ENCODE data around the gene SCN3B. TPM values are rescaled to one million over a fixed set of nuclear protein-coding genes. Genes with fewer than 3 reads are reported as not detected.

SCN3B gene, protein sequence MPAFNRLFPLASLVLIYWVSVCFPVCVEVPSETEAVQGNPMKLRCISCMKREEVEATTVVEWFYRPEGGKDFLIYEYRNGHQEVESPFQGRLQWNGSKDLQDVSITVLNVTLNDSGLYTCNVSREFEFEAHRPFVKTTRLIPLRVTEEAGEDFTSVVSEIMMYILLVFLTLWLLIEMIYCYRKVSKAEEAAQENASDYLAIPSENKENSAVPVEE
- total RNA-seq (2012; rRNA removed) = under 0.01 TPM in 2 replicates
- 0.03 and 0.04 TPM in 2 replicates for polyA plus RNA-seq (2012; rRNA removed)
- polyA plus RNA-seq (2012; cell fraction: cytosol; rRNA removed) = 0.03 TPM in 2 replicates
- 0.08 and 0.10 TPM in 2 replicates for polyA plus RNA-seq (2012; cell fraction: nucleus; rRNA removed; ENCODE audit: low replicate concordance)
- Bru-seq, nascent RNA = percentile 9 among the genes with signal in this experiment
- BruChase-seq, experiment 1, labeled RNA remaining after a 6-hour chase = percentile 12 among the genes with signal in this experiment
- percentile 13 among the genes with signal in this experiment for BruChase-seq, experiment 2, labeled RNA remaining after a 2-hour chase
- long read RNA-seq = 0 reads

DNA sequence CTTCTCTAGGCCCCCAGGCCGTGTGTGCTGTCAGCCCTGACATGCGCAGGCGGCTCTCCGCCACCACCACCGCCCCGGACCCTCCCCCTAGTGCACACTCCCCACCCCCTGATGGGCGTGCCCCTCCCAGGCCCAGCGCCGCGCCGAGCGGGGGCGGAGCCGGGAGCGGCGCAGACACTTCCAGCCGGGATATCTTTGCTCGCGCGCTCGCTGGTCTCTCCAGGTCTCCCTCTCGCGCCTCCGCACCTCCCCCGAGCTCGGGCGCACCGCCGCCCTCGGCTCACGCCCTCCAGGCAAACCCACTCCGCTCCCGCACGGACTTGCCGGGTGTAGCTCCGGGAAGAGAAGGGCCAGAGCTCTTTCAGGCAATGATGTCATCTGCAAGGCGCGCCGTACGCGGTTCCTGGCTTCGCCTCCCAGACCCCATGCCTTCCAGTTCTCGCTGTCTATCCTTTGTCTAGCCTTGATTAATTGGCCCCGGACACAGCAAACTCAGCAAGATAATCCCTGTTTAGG is at the start of gene SCN3B:
Gene SCN3B, minus strand, starts transcription at position 59 of the 516 bp plus-strand sequence. CDS start 823 bp downstream, outside the sequence.
- Histone ChIP-seq H2BK15ac (ENCODE audit: low read depth, low read length) (no peak within 1 kb of the TSS), H3K23ac (ENCODE audit: low read depth, low read length) (no peak within 1 kb of the TSS), H2BK120ac (ENCODE audit: low read depth, low read length) (no peak within 1 kb of the TSS), H4K8ac (ENCODE audit: low read depth in 2 of 2, low read length in 2 of 2) (no peak within 1 kb of the TSS), H3K18ac (ENCODE audit: low read depth, low read length) (no peak within 1 kb of the TSS), H4K5ac (ENCODE audit: low read depth, low read length) (no peak within 1 kb of the TSS), H3K9me1 (ENCODE audit: insufficient read depth, low read length) (no peaks in the 10 kb centered on the region), H2AK9ac (replicated peaks; ENCODE audit: low read depth, low read length, poor library complexity) (peak within 1 kb of the TSS; percentile 62), H3K9me3 (ENCODE audit: control insufficient read depth, insufficient read depth, low read length) (no peaks in the 10 kb centered on the region), H3K4me3 (ENCODE audit: insufficient read depth, low read depth, low read length) (peak within 1 kb of the TSS; percentile 75), H2BK5ac (ENCODE audit: low read depth, low read length, poor library complexity, severe bottlenecking) (no peak within 1 kb of the TSS), H3K9ac (ENCODE audit: low read depth, low read length) (no peak within 1 kb of the TSS), H3K27ac (ENCODE audit: insufficient read depth, low read length) (no peak within 1 kb of the TSS), H4K91ac (ENCODE audit: insufficient read depth, low read depth, low read length) (no peak within 1 kb of the TSS), H2BK20ac (ENCODE audit: low read depth, low read length) (no peak within 1 kb of the TSS), H3K4me1 (ENCODE audit: control insufficient read depth, insufficient read depth, low read length) (no peaks in the 10 kb centered on the region), H3K36me3 (ENCODE audit: control insufficient read depth, insufficient read depth, low read length) (no peaks in the 10 kb centered on the region), H4K20me1 (ENCODE audit: insufficient read depth, low read length) (no peaks in the 10 kb centered on the region), H3K79me1 (ENCODE audit: low read depth in 1 of 2, low read length in 2 of 2) (no peaks in the 10 kb centered on the region), H2AK5ac (ENCODE audit: low read depth, low read length) (no peak within 1 kb of the TSS), H3K4ac (ENCODE audit: low read depth, low read length) (no peak within 1 kb of the TSS), H3K56ac (ENCODE audit: extremely low read depth, insufficient read depth, low read length) (no peak within 1 kb of the TSS), H3K27me3 (ENCODE audit: control insufficient read depth, insufficient read depth, low read length) (peaks cover 14% of the 10 kb centered on the region), H3K4me2 (ENCODE audit: low read depth, low read length) (peak within 1 kb of the TSS; percentile 99), H2AFZ (replicated peaks; ENCODE audit: low read length, poor library complexity) (peak within 1 kb of the TSS; percentile 94), H3K14ac (replicated peaks; ENCODE audit: low read depth, low read length) (no peak within 1 kb of the TSS)
- dilution Hi-C loops (cut with HindIII; ENCODE audit: low sequenced_read_pairs, unreplicated experiment) = no loop called here
- CTCF ChIA-PET = interaction anchor here (0.6 to 1.9 kb wide), 2 partner anchors 53 to 74 kb away, joined by 3 to 6 read pairs; no protein-coding TSS in a partner anchor
- no TSS peak for BruUV-seq (replicated peaks)
- 0% methylated on average over 12 of the region's 44 CpGs; no CpG with 5 or more reads in 1 of the 2 experiments for WGBS, 2 experiments (ENCODE audit: extremely low coverage in 2 of 2, insufficient read length in 1 of 2)
- DNase-seq (peak; percentile 61), ATAC-seq (ENCODE audit: low read depth) (peak; percentile 99)
- POLR2A ChIA-PET (ENCODE audit: unreplicated experiment) = no interaction called here
- TF ChIP-seq NFE2L2 (IDR thresholded peaks at IDR 0.05; ENCODE audit: low read depth, low read length) = no peak
- no peak for TF ChIP-seq RFX5 (IDR thresholded peaks at IDR 0.05; ENCODE audit: low read depth, low read length)
- no peak for TF ChIP-seq RCOR1 (IDR thresholded peaks at IDR 0.05; ENCODE audit: insufficient replicate concordance, low read length)
- no peak for TF ChIP-seq BHLHE40 (IDR thresholded peaks at IDR 0.05; ENCODE audit: low read depth, low read length)
- TF ChIP-seq, protein P1, sequence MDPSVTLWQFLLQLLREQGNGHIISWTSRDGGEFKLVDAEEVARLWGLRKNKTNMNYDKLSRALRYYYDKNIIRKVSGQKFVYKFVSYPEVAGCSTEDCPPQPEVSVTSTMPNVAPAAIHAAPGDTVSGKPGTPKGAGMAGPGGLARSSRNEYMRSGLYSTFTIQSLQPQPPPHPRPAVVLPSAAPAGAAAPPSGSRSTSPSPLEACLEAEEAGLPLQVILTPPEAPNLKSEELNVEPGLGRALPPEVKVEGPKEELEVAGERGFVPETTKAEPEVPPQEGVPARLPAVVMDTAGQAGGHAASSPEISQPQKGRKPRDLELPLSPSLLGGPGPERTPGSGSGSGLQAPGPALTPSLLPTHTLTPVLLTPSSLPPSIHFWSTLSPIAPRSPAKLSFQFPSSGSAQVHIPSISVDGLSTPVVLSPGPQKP (IDR thresholded peaks at IDR 0.05; ENCODE audit: borderline replicate concordance, low read depth, low read length) = no peak
- intact Hi-C loops (cut with micrococcal nuclease) = no loop called here
- in situ Hi-C loops (cut with MboI; ENCODE audit: low sequenced_read_pairs) = no loop called here
